HEK293 (cell line): ENCODE results near the gene PPP1R1B.

Experiments used
- CTCF ChIA-PET: fragments of 350-600 bp; formaldehyde crosslinking; extraction: SDS; loops from one replicate; lab custom pipeline; 2021; ENCODE audit warnings: antibody characterized with exemption; lab: Yijun Ruan, JAX
- POLR2A ChIA-PET: fragments of 300-600 bp; formaldehyde crosslinking; extraction: SDS; loops from one replicate; lab custom pipeline; 2020; ENCODE audit warnings: antibody characterized with exemption, inconsistent platforms; lab: Yijun Ruan, JAX
- H3K27ac ChIP-seq: fragments of 200-500 bp; sonication (Bioruptor generic); 2 replicates; pipeline ENCODE4 v1.5.1; 2014; ENCODE audit warnings: low read depth, low read length, control low read depth, inconsistent platforms; ENCODE audit errors: extremely low read depth
- H3K36me3 ChIP-seq, 2 experiments: fragments of 200-500 bp in 1 of 2; sonication (Bioruptor generic) in 1 of 2; 1 replicate in 1 of 2; 2 replicates in 1 of 2; pipeline ENCODE4 v1.5.1; 2014 to 2017; ENCODE audit warnings: inconsistent platforms in 2 of 2, low read length in 2 of 2; ENCODE audit not compliant: control insufficient read depth in 2 of 2, insufficient read depth in 1 of 2
- H3K4me1 ChIP-seq: fragments of 200-500 bp; sonication (Bioruptor generic); 2 replicates; pipeline ENCODE4 v1.5.1; 2014; ENCODE audit warnings: mild to moderate bottlenecking, low read length, inconsistent platforms; ENCODE audit not compliant: control insufficient read depth, insufficient read depth
- H3K4me3 ChIP-seq: 2 replicates; pipeline ENCODE4 v1.5.1; 2011; ENCODE audit warnings: low read depth, mild to moderate bottlenecking, control low read depth, low read length, moderate library complexity
- H3K9me3 ChIP-seq: fragments of 200-500 bp; sonication (Bioruptor generic); 2 replicates; pipeline ENCODE4 v1.5.1; 2014; ENCODE audit warnings: low read depth, low read length, inconsistent platforms; ENCODE audit not compliant: control insufficient read depth, insufficient read depth
- EGR2 ChIP-seq: fragments of 450-650 bp; formaldehyde crosslinking; IDR thresholded peaks from 2 replicates; pipeline ENCODE4 v1.5.1; 2016; ENCODE audit warnings: low read depth, missing biosample characterization, missing genetic modification characterization
- GLIS2 ChIP-seq: fragments of 450-650 bp; formaldehyde crosslinking; IDR thresholded peaks from 2 replicates; pipeline ENCODE4 v1.5.1; 2016; ENCODE audit warnings: missing biosample characterization, missing genetic modification characterization
- KLF1 ChIP-seq: fragments of 450-650 bp; formaldehyde crosslinking; IDR thresholded peaks from 2 replicates; pipeline ENCODE4 v1.5.1; 2016; ENCODE audit warnings: missing biosample characterization, missing genetic modification characterization
- KLF10 ChIP-seq: fragments of 450-650 bp; IDR thresholded peaks from 2 replicates; pipeline ENCODE4 v1.5.1; 2018; ENCODE audit warnings: missing biosample characterization, mild to moderate bottlenecking, missing genetic modification characterization
- SP2 ChIP-seq: fragments of 450-650 bp; formaldehyde crosslinking; IDR thresholded peaks from 2 replicates; pipeline ENCODE4 v1.5.1; 2016; ENCODE audit warnings: missing biosample characterization, missing genetic modification characterization
- SP3 ChIP-seq: fragments of 450-650 bp; formaldehyde crosslinking; IDR thresholded peaks from 2 replicates; pipeline ENCODE4 v1.5.1; 2016; ENCODE audit warnings: missing biosample characterization, missing genetic modification characterization
- ZBTB8A ChIP-seq: fragments of 450-650 bp; formaldehyde crosslinking; IDR thresholded peaks from 2 replicates; pipeline ENCODE4 v1.5.1; 2016; ENCODE audit warnings: missing biosample characterization, missing genetic modification characterization
- ZFHX2 ChIP-seq: fragments of 450-650 bp; formaldehyde crosslinking; conservative IDR thresholded peaks from 2 replicates; pipeline ENCODE4 v1.5.1; 2016; ENCODE audit warnings: missing biosample characterization, missing genetic modification characterization
- ZNF140 ChIP-seq: fragments of 450-650 bp; formaldehyde crosslinking; IDR thresholded peaks from 2 replicates; pipeline ENCODE4 v1.5.1; 2016; ENCODE audit warnings: missing biosample characterization, missing genetic modification characterization
- ZNF157 ChIP-seq: fragments of 450-650 bp; formaldehyde crosslinking; IDR thresholded peaks from 2 replicates; pipeline ENCODE4 v1.5.1; 2016; ENCODE audit warnings: missing biosample characterization, missing genetic modification characterization
- ZNF335 ChIP-seq: fragments of 450-650 bp; formaldehyde crosslinking; conservative IDR thresholded peaks from 2 replicates; pipeline ENCODE4 v1.5.1; 2016; ENCODE audit warnings: missing biosample characterization, missing genetic modification characterization
- ZNF341 ChIP-seq: fragments of 450-650 bp; formaldehyde crosslinking; IDR thresholded peaks from 2 replicates; pipeline ENCODE4; 2016; ENCODE audit warnings: low read depth, missing biosample characterization, missing genetic modification characterization
- ZNF394 ChIP-seq: fragments of 450-650 bp; formaldehyde crosslinking; IDR thresholded peaks from 2 replicates; pipeline ENCODE4 v1.5.1; 2016; ENCODE audit warnings: missing biosample characterization, missing genetic modification characterization, mild to moderate bottlenecking, moderate library complexity, borderline replicate concordance
- ZNF426 ChIP-seq: fragments of 450-650 bp; formaldehyde crosslinking; IDR thresholded peaks from 2 replicates; pipeline ENCODE4 v1.5.1; 2017; ENCODE audit warnings: missing biosample characterization, missing genetic modification characterization, mild to moderate bottlenecking, inconsistent platforms, moderate library complexity
- ZNF623 ChIP-seq: fragments of 450-650 bp; formaldehyde crosslinking; IDR thresholded peaks from 2 replicates; pipeline ENCODE4 v1.5.1; 2016; ENCODE audit warnings: missing biosample characterization, missing genetic modification characterization
- ZNF629 ChIP-seq: fragments of 450-650 bp; formaldehyde crosslinking; IDR thresholded peaks from 2 replicates; pipeline ENCODE4 v1.5.1; 2017; ENCODE audit warnings: missing biosample characterization, missing genetic modification characterization
- ZNF768 ChIP-seq: fragments of 450-650 bp; formaldehyde crosslinking; IDR thresholded peaks from 2 replicates; pipeline ENCODE4 v1.5.1; 2018; ENCODE audit warnings: missing biosample characterization, mild to moderate bottlenecking, missing genetic modification characterization
- ZNF843 ChIP-seq: fragments of 450-650 bp; formaldehyde crosslinking; IDR thresholded peaks from 2 replicates; pipeline ENCODE4 v1.5.1; 2016; ENCODE audit warnings: missing biosample characterization, missing genetic modification characterization
- ZSCAN23 ChIP-seq: fragments of 450-650 bp; formaldehyde crosslinking; IDR thresholded peaks from 2 replicates; pipeline ENCODE4 v1.5.1; 2016; ENCODE audit warnings: missing biosample characterization, missing genetic modification characterization
- ZSCAN30 ChIP-seq: fragments of 450-650 bp; IDR thresholded peaks from 2 replicates; pipeline ENCODE4 v1.5.1; 2018; ENCODE audit warnings: missing biosample characterization, mild to moderate bottlenecking, missing genetic modification characterization, moderate library complexity
- TF ChIP-seq, protein P1 (sequence below): fragments of 450-650 bp; formaldehyde crosslinking; conservative IDR thresholded peaks from 2 replicates; pipeline ENCODE4 v1.5.1; 2016; ENCODE audit warnings: low read depth, missing biosample characterization, missing genetic modification characterization
- TF ChIP-seq, protein P2 (sequence below): fragments of 450-650 bp; formaldehyde crosslinking; IDR thresholded peaks from 2 replicates; pipeline ENCODE4 v1.5.1; 2017; ENCODE audit warnings: missing biosample characterization, missing genetic modification characterization
- TF ChIP-seq, protein P3 (sequence below): fragments of 450-650 bp; formaldehyde crosslinking; IDR thresholded peaks from 2 replicates; pipeline ENCODE4 v1.5.1; 2016; ENCODE audit warnings: missing biosample characterization, missing genetic modification characterization

PPP1R1B gene

DNA sequence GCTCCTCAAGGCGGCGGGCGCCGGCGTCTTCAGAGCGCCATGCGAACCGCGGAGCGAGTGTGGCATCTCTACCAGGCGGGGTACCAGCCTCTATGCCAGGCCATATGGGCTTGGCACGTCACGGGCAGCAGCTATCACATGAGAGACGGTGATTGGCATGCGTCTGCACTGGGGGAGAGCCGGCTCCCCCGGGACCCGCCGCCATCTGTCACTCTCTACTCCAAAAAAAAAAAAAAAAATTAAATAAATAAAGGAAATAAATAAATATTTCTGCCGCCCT lies 19.0 kb upstream of the PPP1R1B start, which contains the start of gene NEUROD2:
NEUROD2 (minus strand) TSS at position 70 of the 280 bp plus-strand sequence. CDS start 1,321 bp downstream, outside the sequence.
- CTCF ChIA-PET, result interaction anchor here (3.0 kb wide), 1 partner anchor 14 kb away, joined by 41 read pairs; no protein-coding TSS in a partner anchor
- POLR2A ChIA-PET, result no interaction called here
- peaks cover 24% of the 10 kb centered on the region for H3K4me1 ChIP-seq
- H3K4me3 ChIP-seq, result peak within 1 kb of the TSS; percentile 22
- H3K36me3 ChIP-seq, result no peaks in the 10 kb centered on the region
- no peak within 1 kb of the TSS; the same call in 1 of the 2 replicates for H3K27ac ChIP-seq
- no peaks in the 10 kb centered on the region for H3K9me3 ChIP-seq
- TF ChIP-seq ZBTB8A (tag by site-specific recombination), result peak; percentile 35
- TF ChIP-seq, protein P1, sequence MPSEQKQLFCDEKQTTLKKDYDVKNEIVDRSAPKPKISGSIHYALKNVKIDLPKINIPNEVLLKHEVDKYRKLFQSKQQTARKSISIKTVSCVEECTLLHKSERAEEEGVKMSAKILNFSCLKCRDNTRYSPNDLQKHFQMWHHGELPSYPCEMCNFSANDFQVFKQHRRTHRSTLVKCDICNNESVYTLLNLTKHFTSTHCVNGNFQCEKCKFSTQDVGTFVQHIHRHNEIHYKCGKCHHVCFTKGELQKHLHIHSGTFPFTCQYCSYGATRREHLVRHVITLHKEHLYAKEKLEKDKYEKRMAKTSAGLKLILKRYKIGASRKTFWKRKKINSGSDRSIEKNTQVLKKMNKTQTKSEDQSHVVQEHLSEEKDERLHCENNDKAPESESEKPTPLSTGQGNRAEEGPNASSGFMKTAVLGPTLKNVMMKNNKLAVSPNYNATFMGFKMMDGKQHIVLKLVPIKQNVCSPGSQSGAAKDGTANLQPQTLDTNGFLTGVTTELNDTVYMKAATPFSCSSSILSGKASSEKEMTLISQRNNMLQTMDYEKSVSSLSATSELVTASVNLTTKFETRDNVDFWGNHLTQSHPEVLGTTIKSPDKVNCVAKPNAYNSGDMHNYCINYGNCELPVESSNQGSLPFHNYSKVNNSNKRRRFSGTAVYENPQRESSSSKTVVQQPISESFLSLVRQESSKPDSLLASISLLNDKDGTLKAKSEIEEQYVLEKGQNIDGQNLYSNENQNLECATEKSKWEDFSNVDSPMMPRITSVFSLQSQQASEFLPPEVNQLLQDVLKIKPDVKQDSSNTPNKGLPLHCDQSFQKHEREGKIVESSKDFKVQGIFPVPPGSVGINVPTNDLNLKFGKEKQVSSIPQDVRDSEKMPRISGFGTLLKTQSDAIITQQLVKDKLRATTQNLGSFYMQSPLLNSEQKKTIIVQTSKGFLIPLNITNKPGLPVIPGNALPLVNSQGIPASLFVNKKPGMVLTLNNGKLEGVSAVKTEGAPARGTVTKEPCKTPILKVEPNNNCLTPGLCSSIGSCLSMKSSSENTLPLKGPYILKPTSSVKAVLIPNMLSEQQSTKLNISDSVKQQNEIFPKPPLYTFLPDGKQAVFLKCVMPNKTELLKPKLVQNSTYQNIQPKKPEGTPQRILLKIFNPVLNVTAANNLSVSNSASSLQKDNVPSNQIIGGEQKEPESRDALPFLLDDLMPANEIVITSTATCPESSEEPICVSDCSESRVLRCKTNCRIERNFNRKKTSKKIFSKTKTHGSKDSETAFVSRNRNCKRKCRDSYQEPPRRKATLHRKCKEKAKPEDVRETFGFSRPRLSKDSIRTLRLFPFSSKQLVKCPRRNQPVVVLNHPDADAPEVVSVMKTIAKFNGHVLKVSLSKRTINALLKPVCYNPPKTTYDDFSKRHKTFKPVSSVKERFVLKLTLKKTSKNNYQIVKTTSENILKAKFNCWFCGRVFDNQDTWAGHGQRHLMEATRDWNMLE (tag by site-specific recombination), result 0 out of 2 replicates have a peak, but pooled peaks have one; percentile 40
- TF ChIP-seq, protein P2, sequence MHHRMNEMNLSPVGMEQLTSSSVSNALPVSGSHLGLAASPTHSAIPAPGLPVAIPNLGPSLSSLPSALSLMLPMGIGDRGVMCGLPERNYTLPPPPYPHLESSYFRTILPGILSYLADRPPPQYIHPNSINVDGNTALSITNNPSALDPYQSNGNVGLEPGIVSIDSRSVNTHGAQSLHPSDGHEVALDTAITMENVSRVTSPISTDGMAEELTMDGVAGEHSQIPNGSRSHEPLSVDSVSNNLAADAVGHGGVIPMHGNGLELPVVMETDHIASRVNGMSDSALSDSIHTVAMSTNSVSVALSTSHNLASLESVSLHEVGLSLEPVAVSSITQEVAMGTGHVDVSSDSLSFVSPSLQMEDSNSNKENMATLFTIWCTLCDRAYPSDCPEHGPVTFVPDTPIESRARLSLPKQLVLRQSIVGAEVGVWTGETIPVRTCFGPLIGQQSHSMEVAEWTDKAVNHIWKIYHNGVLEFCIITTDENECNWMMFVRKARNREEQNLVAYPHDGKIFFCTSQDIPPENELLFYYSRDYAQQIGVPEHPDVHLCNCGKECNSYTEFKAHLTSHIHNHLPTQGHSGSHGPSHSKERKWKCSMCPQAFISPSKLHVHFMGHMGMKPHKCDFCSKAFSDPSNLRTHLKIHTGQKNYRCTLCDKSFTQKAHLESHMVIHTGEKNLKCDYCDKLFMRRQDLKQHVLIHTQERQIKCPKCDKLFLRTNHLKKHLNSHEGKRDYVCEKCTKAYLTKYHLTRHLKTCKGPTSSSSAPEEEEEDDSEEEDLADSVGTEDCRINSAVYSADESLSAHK (tag by site-specific recombination), result no peak
- TF ChIP-seq KLF10 (tag by site-specific recombination), result no peak
- TF ChIP-seq ZNF394, result peak; percentile 40; the same call in 1 of the 2 replicates
- peak; percentile 12; the same call in 1 of the 2 replicates for TF ChIP-seq ZNF426
- TF ChIP-seq ZSCAN23 (tag by site-specific recombination), result no peak
- no peak for TF ChIP-seq ZNF843

DNA sequence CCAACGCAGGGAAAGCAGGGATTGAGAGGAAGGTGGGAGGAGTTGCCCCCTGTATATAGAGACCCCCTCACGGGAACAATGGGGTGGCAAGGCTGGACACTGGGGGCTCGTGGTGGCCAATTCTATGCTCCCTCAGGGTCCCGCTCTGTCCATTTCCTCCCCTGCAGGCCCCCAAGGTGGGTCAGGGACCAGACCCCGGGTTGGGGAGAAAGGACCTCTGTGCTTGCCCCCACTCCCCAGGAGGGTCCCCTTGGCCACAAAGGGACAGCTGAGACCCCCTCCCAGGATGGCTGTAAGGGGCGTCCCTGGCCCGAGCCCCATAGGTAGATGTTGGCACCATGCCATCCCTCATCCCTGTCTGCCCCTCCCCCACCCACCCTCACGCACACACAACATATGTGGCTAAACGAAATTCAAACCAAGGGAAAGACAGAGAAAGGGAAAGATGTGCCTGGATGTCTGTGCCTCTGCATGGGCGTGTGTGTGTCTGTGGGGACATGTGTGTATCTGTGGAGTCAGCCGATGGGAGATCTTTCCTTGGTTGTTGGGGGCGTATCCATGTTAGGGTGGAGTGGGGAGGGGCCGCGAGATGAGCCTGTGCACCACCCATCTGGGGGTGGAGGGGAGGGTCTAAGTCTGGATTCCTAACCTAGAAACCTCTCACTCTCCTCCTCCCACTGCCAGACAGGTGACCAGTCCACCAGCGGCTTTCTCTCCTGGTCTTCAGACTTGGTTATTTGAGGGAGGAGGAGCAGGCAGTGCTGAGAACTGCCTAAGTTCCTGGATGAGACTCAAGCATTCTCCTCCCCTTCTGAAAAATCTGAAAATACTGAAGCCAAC lies 18.4 kb upstream of the PPP1R1B start:
- Histone ChIP-seq H3K27ac (no peak overlapping the region), H3K4me1 (peaks cover 24% of the 10 kb centered on the region), H3K4me3 (no peak overlapping the region), H3K36me3 (no peaks in the 10 kb centered on the region), H3K9me3 (no peaks in the 10 kb centered on the region)
- ChIA-PET POLR2A (no interaction called here), CTCF (interaction anchor here (0.6 to 1.0 kb wide), 3 partner anchors 14 to 594 kb away, joined by 3 to 4 read pairs (median 4); no protein-coding TSS in a partner anchor)
- TF ChIP-seq SP2 (tag by site-specific recombination), result peak; percentile 61
- no peak for TF ChIP-seq ZNF140 (tag by site-specific recombination)
- no peak for TF ChIP-seq ZSCAN30
- TF ChIP-seq, protein P3, sequence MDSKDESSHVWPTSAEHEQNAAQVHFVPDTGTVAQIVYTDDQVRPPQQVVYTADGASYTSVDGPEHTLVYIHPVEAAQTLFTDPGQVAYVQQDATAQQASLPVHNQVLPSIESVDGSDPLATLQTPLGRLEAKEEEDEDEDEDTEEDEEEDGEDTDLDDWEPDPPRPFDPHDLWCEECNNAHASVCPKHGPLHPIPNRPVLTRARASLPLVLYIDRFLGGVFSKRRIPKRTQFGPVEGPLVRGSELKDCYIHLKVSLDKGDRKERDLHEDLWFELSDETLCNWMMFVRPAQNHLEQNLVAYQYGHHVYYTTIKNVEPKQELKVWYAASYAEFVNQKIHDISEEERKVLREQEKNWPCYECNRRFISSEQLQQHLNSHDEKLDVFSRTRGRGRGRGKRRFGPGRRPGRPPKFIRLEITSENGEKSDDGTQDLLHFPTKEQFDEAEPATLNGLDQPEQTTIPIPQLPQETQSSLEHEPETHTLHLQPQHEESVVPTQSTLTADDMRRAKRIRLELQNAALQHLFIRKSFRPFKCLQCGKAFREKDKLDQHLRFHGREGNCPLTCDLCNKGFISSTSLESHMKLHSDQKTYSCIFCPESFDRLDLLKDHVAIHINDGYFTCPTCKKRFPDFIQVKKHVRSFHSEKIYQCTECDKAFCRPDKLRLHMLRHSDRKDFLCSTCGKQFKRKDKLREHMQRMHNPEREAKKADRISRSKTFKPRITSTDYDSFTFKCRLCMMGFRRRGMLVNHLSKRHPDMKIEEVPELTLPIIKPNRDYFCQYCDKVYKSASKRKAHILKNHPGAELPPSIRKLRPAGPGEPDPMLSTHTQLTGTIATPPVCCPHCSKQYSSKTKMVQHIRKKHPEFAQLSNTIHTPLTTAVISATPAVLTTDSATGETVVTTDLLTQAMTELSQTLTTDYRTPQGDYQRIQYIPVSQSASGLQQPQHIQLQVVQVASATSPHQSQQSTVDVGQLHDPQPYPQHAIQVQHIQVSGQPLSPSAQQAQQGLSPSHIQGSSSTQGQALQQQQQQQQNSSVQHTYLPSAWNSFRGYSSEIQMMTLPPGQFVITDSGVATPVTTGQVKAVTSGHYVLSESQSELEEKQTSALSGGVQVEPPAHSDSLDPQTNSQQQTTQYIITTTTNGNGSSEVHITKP (tag by site-specific recombination), result 0 out of 2 replicates have a peak, but pooled peaks have one; percentile 8
- peak; percentile 89 for TF ChIP-seq ZNF335 (tag by site-specific recombination)
- TF ChIP-seq ZNF623, result no peak
- TF ChIP-seq ZNF157 (tag by site-specific recombination), result no peak
- TF ChIP-seq ZFHX2 (tag by site-specific recombination), result peak; percentile 80
- peak; percentile 68 for TF ChIP-seq SP3 (tag by site-specific recombination)
- TF ChIP-seq ZNF629 (tag by site-specific recombination), result 0 out of 2 replicates have a peak, but pooled peaks have one; percentile 9
- TF ChIP-seq ZNF768 (tag by site-specific recombination), result no peak
- peak; percentile 83 for TF ChIP-seq ZNF341 (tag by site-specific recombination)
- peak; percentile 86 for TF ChIP-seq EGR2 (tag by site-specific recombination)
- peak; percentile 88 for TF ChIP-seq KLF1 (tag by site-specific recombination)
- peak; percentile 70 for TF ChIP-seq GLIS2 (tag by site-specific recombination)
